Cardiac muscle cell (in vitro differentiated cells and primary cell): ENCODE measurements around the gene ACAN. TPM values are rescaled to one million over a fixed set of nuclear protein-coding genes. Genes with fewer than 3 reads are reported as not detected.

Experiments
- DNase-seq, 2 donors: peaks; one replicate each; pipeline versions ENCODE4 v3.0.0 to v3.0.0-alpha.2; 2010 to 2017; ENCODE audit warnings: low read depth in 1 of 2, low spot score in 1 of 2
- H3K27ac ChIP-seq: fragments of 200-600 bp; sonication (generic); 2 replicates; pipeline ENCODE4 v1.5.1; 2016
- H3K27me3 ChIP-seq: fragments of 200-600 bp; sonication (generic); 2 replicates; pipeline ENCODE4 v1.6.0; 2016; ENCODE audit warnings: control low read depth
- H3K36me3 ChIP-seq: fragments of 200-600 bp; sonication (generic); 2 replicates; pipeline ENCODE4 v1.5.1; 2016; ENCODE audit warnings: control low read depth
- H3K4me1 ChIP-seq: fragments of 200-600 bp; sonication (generic); 2 replicates; pipeline ENCODE4 v1.8.1; 2017; ENCODE audit warnings: low read depth, mild to moderate bottlenecking, mixed run types
- H3K4me3 ChIP-seq: fragments of 200-600 bp; sonication (generic); 2 replicates; pipeline ENCODE4 v1.5.1; 2016; ENCODE audit warnings: mild to moderate bottlenecking
- H3K9me3 ChIP-seq: fragments of 200-600 bp; sonication (generic); 2 replicates; pipeline ENCODE4 v1.5.1; 2017; ENCODE audit warnings: low read depth, mild to moderate bottlenecking, control low read depth
- polyA plus RNA-seq: library from polyadenylated mRNA; unstranded; fragments of >200 nt; fragmentation: Nextera tagmentation; extraction: Ambion mirVana; gene quantifications from 2 replicates; pipeline ENCODE4 v1.2.1, GENCODE V29; 2016
- total RNA-seq: library from RNA; depleted of rRNA; stranded (reverse); fragments of >200 nt; gene quantifications from 2 replicates; pipeline ENCODE4 v1.2.3, GENCODE V29; 2016
- TF ChIP-seq, protein P1 (sequence below): IDR thresholded peaks from 2 replicates; pipeline ENCODE4 v1.5.1; 2012; ENCODE audit warnings: low read depth, mild to moderate bottlenecking, low read length

The ACAN gene
- total and polyA plus RNA-seq, 2 experiments from 2014 or later: 0.71 to 0.91 TPM

DNA sequence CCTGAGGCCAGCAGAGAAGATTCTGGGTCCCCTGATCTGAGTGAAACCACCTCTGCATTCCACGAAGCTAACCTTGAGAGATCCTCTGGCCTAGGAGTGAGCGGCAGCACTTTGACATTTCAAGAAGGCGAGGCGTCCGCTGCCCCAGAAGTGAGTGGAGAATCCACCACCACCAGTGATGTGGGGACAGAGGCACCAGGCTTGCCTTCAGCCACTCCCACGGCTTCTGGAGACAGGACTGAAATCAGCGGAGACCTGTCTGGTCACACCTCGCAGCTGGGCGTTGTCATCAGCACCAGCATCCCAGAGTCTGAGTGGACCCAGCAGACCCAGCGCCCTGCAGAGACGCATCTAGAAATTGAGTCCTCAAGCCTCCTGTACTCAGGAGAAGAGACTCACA, 55.7 kb downstream of the ACAN start:
- H3K27ac ChIP-seq: no peak overlapping the region
- TF ChIP-seq, protein P1, sequence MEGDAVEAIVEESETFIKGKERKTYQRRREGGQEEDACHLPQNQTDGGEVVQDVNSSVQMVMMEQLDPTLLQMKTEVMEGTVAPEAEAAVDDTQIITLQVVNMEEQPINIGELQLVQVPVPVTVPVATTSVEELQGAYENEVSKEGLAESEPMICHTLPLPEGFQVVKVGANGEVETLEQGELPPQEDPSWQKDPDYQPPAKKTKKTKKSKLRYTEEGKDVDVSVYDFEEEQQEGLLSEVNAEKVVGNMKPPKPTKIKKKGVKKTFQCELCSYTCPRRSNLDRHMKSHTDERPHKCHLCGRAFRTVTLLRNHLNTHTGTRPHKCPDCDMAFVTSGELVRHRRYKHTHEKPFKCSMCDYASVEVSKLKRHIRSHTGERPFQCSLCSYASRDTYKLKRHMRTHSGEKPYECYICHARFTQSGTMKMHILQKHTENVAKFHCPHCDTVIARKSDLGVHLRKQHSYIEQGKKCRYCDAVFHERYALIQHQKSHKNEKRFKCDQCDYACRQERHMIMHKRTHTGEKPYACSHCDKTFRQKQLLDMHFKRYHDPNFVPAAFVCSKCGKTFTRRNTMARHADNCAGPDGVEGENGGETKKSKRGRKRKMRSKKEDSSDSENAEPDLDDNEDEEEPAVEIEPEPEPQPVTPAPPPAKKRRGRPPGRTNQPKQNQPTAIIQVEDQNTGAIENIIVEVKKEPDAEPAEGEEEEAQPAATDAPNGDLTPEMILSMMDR: no peak
- H3K9me3 ChIP-seq: no peaks in the 10 kb centered on the region
- H3K4me1 ChIP-seq: no peaks in the 10 kb centered on the region
- DNase-seq: no peak
- no peak overlapping the region for H3K4me3 ChIP-seq
- H3K36me3 ChIP-seq: no peaks in the 10 kb centered on the region
- H3K27me3 ChIP-seq: no peaks in the 10 kb centered on the region

DNA sequence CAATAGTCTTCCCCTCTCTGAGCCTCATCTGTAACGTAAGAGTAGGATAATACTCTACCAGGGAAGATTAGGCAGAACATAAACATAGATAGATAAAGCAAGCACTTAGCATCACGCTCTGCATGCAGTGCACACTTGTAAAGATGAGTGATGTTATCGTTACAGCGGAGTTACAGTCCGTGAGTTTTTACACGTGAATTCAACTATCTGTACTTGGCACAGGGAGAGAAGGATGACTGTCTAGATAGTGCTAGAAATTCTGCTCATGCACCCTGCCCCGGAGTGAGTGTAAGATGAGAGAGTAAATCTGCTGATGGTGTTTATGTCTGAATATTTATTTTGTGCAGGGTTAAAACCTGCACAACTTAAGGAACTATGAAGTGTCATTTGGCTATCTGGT, 56.3 kb downstream of the ACAN start:
- Histone ChIP-seq H3K4me1 (no peaks in the 10 kb centered on the region), H3K27ac (no peak overlapping the region)
- TF ChIP-seq, protein P1: no peak

DNA sequence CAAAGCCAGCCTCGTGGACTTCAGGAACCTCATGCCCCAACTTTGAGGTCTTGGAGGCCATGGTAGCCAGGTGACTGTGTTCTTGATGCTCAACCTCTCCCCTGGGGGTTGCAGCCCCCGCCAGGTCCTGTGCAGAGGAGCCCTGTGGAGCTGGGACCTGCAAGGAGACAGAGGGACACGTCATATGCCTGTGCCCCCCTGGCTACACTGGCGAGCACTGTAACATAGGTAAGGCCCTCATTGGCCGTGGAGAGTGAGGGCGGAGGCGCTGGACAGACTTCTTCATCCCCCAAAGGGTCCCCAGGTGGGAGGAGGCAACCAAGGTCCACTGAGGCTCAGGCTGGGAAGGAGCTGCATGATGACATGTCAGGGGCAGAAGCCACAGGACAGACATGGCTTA, 57.0 kb downstream of the ACAN start:
- no peak for DNase-seq
- TF ChIP-seq, protein P1: no peak
- Histone ChIP-seq H3K4me1 (no peaks in the 10 kb centered on the region), H3K27ac (no peak overlapping the region), H3K27me3 (no peaks in the 10 kb centered on the region), H3K9me3 (no peaks in the 10 kb centered on the region), H3K36me3 (no peaks in the 10 kb centered on the region), H3K4me3 (no peak overlapping the region)

More for the DNA sequence above, 56.3 kb downstream of the ACAN start:
- H3K4me3 ChIP-seq: no peak overlapping the region
- H3K9me3 ChIP-seq: no peaks in the 10 kb centered on the region
- no peak for DNase-seq
- no peaks in the 10 kb centered on the region for H3K27me3 ChIP-seq
- H3K36me3 ChIP-seq: no peaks in the 10 kb centered on the region

DNA sequence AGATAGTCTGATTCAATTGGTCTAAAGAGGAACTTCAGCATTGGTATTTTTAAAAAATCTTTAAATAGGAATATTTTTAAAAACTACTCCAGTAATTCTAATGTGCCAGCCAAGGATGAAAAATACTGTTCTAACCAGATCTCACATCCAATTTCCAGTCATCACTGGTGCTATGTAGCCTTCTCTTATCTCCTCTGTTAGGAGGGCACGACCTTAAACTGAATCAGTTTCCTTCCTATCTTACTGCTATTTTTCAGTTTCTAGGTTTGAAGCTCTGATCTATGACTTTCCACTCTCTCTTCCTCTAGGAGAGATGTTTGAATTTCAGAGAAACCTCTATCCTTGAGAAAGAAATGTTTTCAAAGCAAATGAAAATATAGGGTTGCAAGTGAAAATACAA, 60.2 kb downstream of the ACAN start:
- DNase-seq: no peak
- Histone ChIP-seq H3K36me3 (no peaks in the 10 kb centered on the region), H3K4me1 (no peaks in the 10 kb centered on the region), H3K4me3 (no peak overlapping the region), H3K27ac (no peak overlapping the region), H3K27me3 (no peaks in the 10 kb centered on the region), H3K9me3 (no peaks in the 10 kb centered on the region)
- TF ChIP-seq, protein P1: no peak

DNA sequence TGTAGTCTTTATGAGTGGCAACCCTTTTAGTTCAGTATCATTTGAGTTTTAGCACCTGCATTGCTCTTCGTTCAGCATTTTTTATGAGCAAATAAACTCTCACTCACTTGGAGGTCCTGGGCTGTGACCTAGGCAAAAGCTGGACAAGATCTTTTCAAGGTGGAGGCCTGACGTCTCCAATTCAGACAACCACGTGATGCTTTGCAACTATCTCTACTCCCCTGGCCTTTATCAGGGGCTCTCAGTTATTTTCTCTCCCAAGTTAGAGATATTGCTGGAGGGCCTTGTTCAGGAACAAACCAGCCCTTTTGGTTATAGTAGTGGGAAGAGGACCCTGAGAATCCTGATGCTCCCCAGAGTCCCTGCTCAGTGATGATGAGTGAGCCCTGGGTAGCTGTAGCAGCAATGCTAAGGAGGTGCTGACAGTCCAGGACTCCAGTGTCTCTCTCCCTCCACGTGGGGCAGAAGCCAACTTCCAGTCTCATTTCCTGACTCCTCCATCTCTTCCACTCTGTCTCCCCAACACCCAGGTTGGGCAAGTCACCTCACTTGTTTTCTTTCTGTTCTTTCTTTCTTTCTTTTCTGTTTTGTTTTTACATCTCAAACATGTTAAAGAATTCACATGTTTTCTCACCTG, 61.7 kb downstream of the ACAN start:
- no peaks in the 10 kb centered on the region for H3K9me3 ChIP-seq
- no peak overlapping the region for H3K27ac ChIP-seq
- TF ChIP-seq, protein P1: no peak
- no peaks in the 10 kb centered on the region for H3K4me1 ChIP-seq
- H3K4me3 ChIP-seq: no peak overlapping the region
- no peak for DNase-seq
- no peaks in the 10 kb centered on the region for H3K27me3 ChIP-seq
- no peaks in the 10 kb centered on the region for H3K36me3 ChIP-seq
